GM12892 (cell line): Measurements from ENCODE around the gene HNRNPA2B1.

Experiments
- POLR2A ChIP-seq: IDR thresholded peaks from 2 replicates; pipeline ENCODE4 v1.6.1; 2011; ENCODE audit warnings: low read depth, low read length, control low read depth
- POLR2AphosphoS5 ChIP-seq: IDR thresholded peaks from 2 replicates; pipeline ENCODE4 v1.6.1; 2011; ENCODE audit warnings: low read depth, low read length, control low read depth
- TAF1 ChIP-seq: IDR thresholded peaks from 2 replicates; pipeline ENCODE4 v1.6.1; 2011; ENCODE audit warnings: low read depth, mild to moderate bottlenecking, control low read depth, low read length, borderline replicate concordance

DNA sequence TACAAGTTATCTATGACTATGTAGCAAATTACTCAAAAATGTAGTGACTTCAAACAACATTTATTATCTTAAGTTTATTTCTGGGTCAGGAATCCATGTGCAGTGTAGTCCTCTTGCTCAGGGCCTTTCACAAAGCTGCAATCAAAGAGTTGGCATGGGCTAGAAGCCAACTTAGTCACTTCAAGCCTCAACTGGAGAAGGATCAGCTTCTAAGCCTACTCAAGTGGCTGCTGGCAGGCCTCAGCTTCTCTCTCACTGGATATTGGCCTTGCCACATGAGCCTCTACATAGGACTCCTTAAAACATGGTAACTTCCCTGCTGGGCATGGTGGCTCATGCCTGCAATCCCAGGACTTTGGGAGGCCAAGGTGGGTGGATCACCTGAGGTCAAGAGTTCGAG lies 53.5 kb downstream of the HNRNPA2B1 start:
- TF ChIP-seq POLR2A (no peak), POLR2AphosphoS5 (no peak), TAF1 (no peak)
